KMS-11 (cell line): ENCODE data around the gene POLR1C.
"Not testable (repeated sequence)": the region's sequence is repeated elsewhere in the genome, so short reads cannot be mapped to it uniquely, and the experiment has no call there.

Source experiments
- H2AFZ ChIP-seq: fragments of 200-600 bp; sonication (generic); 2 replicates; pipeline ENCODE4 v1.6.1; 2016; ENCODE audit warnings: antibody characterized with exemption, mixed run types, low read depth
- H3K27ac ChIP-seq: fragments of 200-600 bp; sonication (generic); 2 replicates; pipeline ENCODE4 v1.6.1; 2016; ENCODE audit warnings: mild to moderate bottlenecking, mixed run types
- H3K27me3 ChIP-seq: fragments of 200-600 bp; sonication (generic); 2 replicates; pipeline ENCODE4 v1.6.1; 2017; ENCODE audit warnings: mild to moderate bottlenecking, low read depth, mixed run types, moderate library complexity; ENCODE audit not compliant: insufficient read depth
- H3K36me3 ChIP-seq: fragments of 200-600 bp; sonication (generic); 2 replicates; pipeline ENCODE4 v1.6.1; 2017; ENCODE audit warnings: mild to moderate bottlenecking, mixed run types; ENCODE audit not compliant: insufficient read depth
- H3K4me1 ChIP-seq: fragments of 200-600 bp; sonication (generic); 2 replicates; pipeline ENCODE4 v1.6.1; 2016; ENCODE audit warnings: mild to moderate bottlenecking, low read depth, mixed run types; ENCODE audit not compliant: poor library complexity, severe bottlenecking
- H3K4me2 ChIP-seq: fragments of 200-600 bp; sonication (generic); 2 replicates; pipeline ENCODE4 v1.7.0; 2016; ENCODE audit warnings: mild to moderate bottlenecking, mixed run types
- H3K4me3 ChIP-seq: fragments of 200-600 bp; sonication (generic); IDR thresholded peaks from 2 replicates; pipeline ENCODE4 v1.6.1; 2017; ENCODE audit warnings: low read depth, low read length, mixed read lengths; ENCODE audit not compliant: insufficient read depth
- H3K79me2 ChIP-seq: fragments of 200-600 bp; sonication (generic); 2 replicates; pipeline ENCODE4 v1.6.1; 2016; ENCODE audit warnings: low read depth, mixed run types; ENCODE audit not compliant: insufficient read depth
- H3K9ac ChIP-seq: fragments of 200-600 bp; sonication (generic); 2 replicates; pipeline ENCODE4 v1.6.1; 2016; ENCODE audit warnings: mild to moderate bottlenecking, mixed run types
- H4K20me1 ChIP-seq: fragments of 200-600 bp; sonication (generic); 2 replicates; pipeline ENCODE4 v1.6.1; 2016; ENCODE audit warnings: mild to moderate bottlenecking, mixed run types; ENCODE audit not compliant: insufficient read depth
- CTCF ChIP-seq: fragments of 200-600 bp; sonication (generic); conservative IDR thresholded peaks from 2 replicates; pipeline ENCODE4 v1.6.1; 2017; ENCODE audit warnings: low read depth, mild to moderate bottlenecking, antibody characterized with exemption, low read length, moderate library complexity, mixed read lengths

POLR1C gene

GRCh38 chr6:43532201-43532600, 15.3 kb downstream of the POLR1C start:
- no peak overlapping the region for H3K4me3 ChIP-seq
- peaks cover 4% of the 10 kb centered on the region; the same call in 1 of the 2 replicates for H3K36me3 ChIP-seq
- H3K79me2 ChIP-seq = no peaks in the 10 kb centered on the region
- no peaks in the 10 kb centered on the region for H3K27me3 ChIP-seq
- no peaks in the 10 kb centered on the region for H3K4me1 ChIP-seq
- no peaks in the 10 kb centered on the region for H4K20me1 ChIP-seq
- no peak overlapping the region for H3K9ac ChIP-seq
- H2AFZ ChIP-seq = no peak overlapping the region
- no peak for TF ChIP-seq CTCF
- H3K4me2 ChIP-seq = no peak overlapping the region
- H3K27ac ChIP-seq = no peak overlapping the region

- not testable (repeated sequence) for H3K27me3 ChIP-seq, H3K79me2 ChIP-seq, H3K4me1 ChIP-seq, H3K36me3 ChIP-seq, H2AFZ ChIP-seq, H4K20me1 ChIP-seq, H3K9ac ChIP-seq, H3K27ac ChIP-seq, H3K4me3 ChIP-seq, H3K4me2 ChIP-seq
Observed at GRCh38 chr6:43538986-43539385, 22.1 kb downstream of the POLR1C start.

GRCh38 chr6:43539409-43539808, 22.5 kb downstream of the POLR1C start:
- H3K36me3 ChIP-seq = peaks cover 10% of the 10 kb centered on the region; the same call in 1 of the 2 replicates
- H3K4me3 ChIP-seq, H3K9ac ChIP-seq, H4K20me1 ChIP-seq, H3K27me3 ChIP-seq, H3K4me1 ChIP-seq, H2AFZ ChIP-seq, H3K4me2 ChIP-seq, H3K27ac ChIP-seq, H3K79me2 ChIP-seq: not testable (repeated sequence)

GRCh38 chr6:43540507-43540906, 23.6 kb downstream of the POLR1C start:
- Histone ChIP-seq H3K36me3 (peaks cover 14% of the 10 kb centered on the region; the same call in 1 of the 2 replicates), H3K4me2 (no peak overlapping the region), H3K9ac (no peak overlapping the region), H3K4me3 (no peak overlapping the region), H3K27ac (no peak overlapping the region), H3K27me3 (no peaks in the 10 kb centered on the region), H2AFZ (no peak overlapping the region), H3K4me1 (peaks cover 10% of the 10 kb centered on the region), H3K79me2 (no peaks in the 10 kb centered on the region), H4K20me1 (no peaks in the 10 kb centered on the region)
- TF ChIP-seq CTCF = no peak

- Histone ChIP-seq H4K20me1 (no peaks in the 10 kb centered on the region), H3K4me3 (no peak overlapping the region), H3K4me2 (no peak overlapping the region), H3K27me3 (no peaks in the 10 kb centered on the region), H3K9ac (no peak overlapping the region), H3K36me3 (peaks cover 19% of the 10 kb centered on the region; the same call in 1 of the 2 replicates), H3K4me1 (peaks cover 15% of the 10 kb centered on the region), H2AFZ (no peak overlapping the region), H3K27ac (no peak overlapping the region), H3K79me2 (no peaks in the 10 kb centered on the region)
- no peak for TF ChIP-seq CTCF
Observed at GRCh38 chr6:43541774-43542471, 25.0 kb downstream of the POLR1C start.
